MM.1S (cell line): ENCODE results near the gene SOHLH2.

Experiments used
- EZH2 ChIP-seq: fragments of 300-600 bp; sonication (generic); optimal IDR thresholded peaks from 2 replicates; pipeline ENCODE3; 2017; ENCODE audit warnings: low read depth, mild to moderate bottlenecking, antibody characterized with exemption, low read length, mixed read lengths
- EZH2phosphoT487 ChIP-seq: fragments of 300-600 bp; sonication (generic); IDR thresholded peaks from 2 replicates; pipeline ENCODE4 v1.6.1; 2018; ENCODE audit warnings: antibody characterized with exemption, low read length
- TF ChIP-seq, protein P1 (sequence below): fragments of 300-600 bp; sonication (generic); IDR thresholded peaks from 2 replicates; pipeline ENCODE4 v1.5.1; 2016; ENCODE audit warnings: antibody characterized with exemption, low read length, mixed read lengths

DNA sequence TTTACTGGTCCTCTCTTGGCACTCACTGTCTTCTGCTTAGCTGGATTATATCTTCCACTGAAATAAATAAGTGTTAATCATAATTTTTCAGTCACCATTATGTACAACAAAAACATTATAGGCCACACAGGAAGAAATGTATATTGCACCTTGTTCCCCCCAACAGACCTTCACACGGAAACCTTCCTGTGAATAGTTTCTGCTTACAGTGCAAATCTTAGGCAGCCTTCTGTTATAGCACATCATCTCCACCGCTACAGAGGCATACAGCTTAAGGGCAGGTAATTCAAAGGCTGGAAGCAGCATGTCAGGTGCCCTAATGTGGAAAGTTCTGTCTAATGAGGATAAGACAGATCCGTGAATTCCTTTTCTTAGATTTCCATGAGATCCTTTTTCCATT, 16.9 kb upstream of the SOHLH2 start:
- TF ChIP-seq, protein P1, sequence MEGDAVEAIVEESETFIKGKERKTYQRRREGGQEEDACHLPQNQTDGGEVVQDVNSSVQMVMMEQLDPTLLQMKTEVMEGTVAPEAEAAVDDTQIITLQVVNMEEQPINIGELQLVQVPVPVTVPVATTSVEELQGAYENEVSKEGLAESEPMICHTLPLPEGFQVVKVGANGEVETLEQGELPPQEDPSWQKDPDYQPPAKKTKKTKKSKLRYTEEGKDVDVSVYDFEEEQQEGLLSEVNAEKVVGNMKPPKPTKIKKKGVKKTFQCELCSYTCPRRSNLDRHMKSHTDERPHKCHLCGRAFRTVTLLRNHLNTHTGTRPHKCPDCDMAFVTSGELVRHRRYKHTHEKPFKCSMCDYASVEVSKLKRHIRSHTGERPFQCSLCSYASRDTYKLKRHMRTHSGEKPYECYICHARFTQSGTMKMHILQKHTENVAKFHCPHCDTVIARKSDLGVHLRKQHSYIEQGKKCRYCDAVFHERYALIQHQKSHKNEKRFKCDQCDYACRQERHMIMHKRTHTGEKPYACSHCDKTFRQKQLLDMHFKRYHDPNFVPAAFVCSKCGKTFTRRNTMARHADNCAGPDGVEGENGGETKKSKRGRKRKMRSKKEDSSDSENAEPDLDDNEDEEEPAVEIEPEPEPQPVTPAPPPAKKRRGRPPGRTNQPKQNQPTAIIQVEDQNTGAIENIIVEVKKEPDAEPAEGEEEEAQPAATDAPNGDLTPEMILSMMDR, result no peak
- TF ChIP-seq EZH2, result no peak
- TF ChIP-seq EZH2phosphoT487, result no peak
